ENCODE measurements around the gene NKAIN1. TPM values are rescaled to one million over a fixed set of nuclear protein-coding genes. Genes with fewer than 3 reads are reported as not detected.
"Not testable (repeated sequence)": the region's sequence is repeated elsewhere in the genome, so short reads cannot be mapped to it uniquely, and the experiment has no call there.

The NKAIN1 gene
- total and polyA plus RNA-seq, 2 donors, result 0.23 to 1.1 TPM

GRCh38 chr1:31199236-31199790 lies 40.4 kb downstream of the NKAIN1 start:
- Histone ChIP-seq H3K27ac (ENCODE audit: low read depth) (no peak overlapping the region), H3K36me3 (ENCODE audit: insufficient read depth) (no peaks in the 10 kb centered on the region), H3K4me1 (ENCODE audit: insufficient read depth) (no peaks in the 10 kb centered on the region), H3K4me3 (ENCODE audit: low read depth, low read length) (no peak overlapping the region)
- DNase-seq (ENCODE audit: extremely low spot score), result no peak
- WGBS, result 76% methylated on average over 8 of the region's 8 CpGs

DNA sequence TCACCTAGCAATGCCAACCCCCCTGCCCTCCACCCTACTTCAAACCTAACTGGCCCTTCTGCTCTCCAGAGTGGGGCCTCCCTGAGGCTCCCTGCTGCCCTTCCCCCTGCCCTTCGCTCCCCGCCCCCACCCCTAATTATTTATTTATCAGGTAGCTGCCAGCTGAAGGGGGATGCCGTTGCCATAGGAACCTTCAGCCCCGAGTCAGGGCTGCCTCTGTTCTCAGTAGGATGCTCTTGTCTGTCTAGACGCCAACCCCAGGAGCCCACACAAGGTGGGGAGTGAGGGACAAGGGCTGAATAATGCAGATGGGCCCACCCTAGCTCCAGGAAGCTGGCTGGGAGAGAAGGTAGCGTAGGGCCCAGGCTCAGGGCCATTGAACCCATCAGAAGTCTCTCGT lies 41.1 kb downstream of the NKAIN1 start:
- DNase-seq (ENCODE audit: extremely low spot score), result no peak
- no peaks in the 10 kb centered on the region for H3K4me1 ChIP-seq (ENCODE audit: insufficient read depth)
- no peak overlapping the region for H3K27ac ChIP-seq (ENCODE audit: low read depth)
- H3K36me3 ChIP-seq (ENCODE audit: insufficient read depth), result no peaks in the 10 kb centered on the region
- no peak overlapping the region for H3K4me3 ChIP-seq (ENCODE audit: low read depth, low read length)
- 54% methylated on average over 7 of the region's 7 CpGs for WGBS

DNA sequence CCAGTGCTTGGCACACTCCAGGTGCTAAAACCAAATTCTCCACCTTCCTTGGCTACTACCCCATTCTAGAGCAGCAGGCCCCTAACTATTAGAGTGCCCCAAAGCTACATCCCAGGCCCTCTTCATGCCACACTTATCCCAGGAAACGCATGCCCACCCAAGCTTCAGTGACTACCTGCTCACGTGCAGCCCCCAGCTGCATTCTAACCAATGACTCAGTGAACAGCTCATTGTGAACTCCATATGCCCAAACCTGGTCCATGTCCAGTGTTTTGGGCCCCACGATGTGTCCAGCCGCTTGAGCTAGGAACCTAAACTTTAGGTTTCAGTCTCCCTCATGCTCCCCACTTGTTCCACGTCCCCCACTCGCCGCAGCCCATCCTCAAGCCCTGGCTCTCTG lies 41.5 kb downstream of the NKAIN1 start:
- Histone ChIP-seq H3K36me3 (ENCODE audit: insufficient read depth) (no peaks in the 10 kb centered on the region), H3K4me3 (ENCODE audit: low read depth, low read length) (no peak overlapping the region), H3K27ac (ENCODE audit: low read depth) (no peak overlapping the region), H3K4me1 (ENCODE audit: insufficient read depth) (no peaks in the 10 kb centered on the region)
- DNase-seq (ENCODE audit: extremely low spot score), result no peak
- 86% methylated on average over 7 of the region's 7 CpGs for WGBS

DNA sequence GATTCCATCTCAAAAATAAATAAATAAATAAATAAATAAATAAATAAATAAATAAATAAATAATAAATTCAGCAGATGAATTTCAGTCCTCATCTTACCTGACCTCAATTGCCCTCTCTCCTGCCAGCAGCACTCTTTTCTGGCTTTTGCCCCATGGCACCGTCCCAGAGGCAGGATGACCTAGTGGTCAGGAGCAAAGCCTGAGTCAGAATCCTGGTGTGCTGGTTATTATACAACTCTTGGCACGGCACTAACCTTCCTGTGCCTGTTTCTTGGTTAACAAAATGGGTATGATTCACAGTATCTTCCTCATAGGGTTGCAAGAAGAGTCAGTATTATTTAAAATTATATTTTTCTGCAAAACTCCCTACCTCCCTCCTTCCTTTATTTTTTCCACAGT lies 43.0 kb downstream of the NKAIN1 start:
- Histone ChIP-seq H3K36me3 (ENCODE audit: insufficient read depth) (no peaks in the 10 kb centered on the region), H3K27ac (ENCODE audit: low read depth) (no peak overlapping the region), H3K4me3 (ENCODE audit: low read depth, low read length) (no peak overlapping the region), H3K4me1 (ENCODE audit: insufficient read depth) (no peaks in the 10 kb centered on the region)
- 85% methylated on average over 2 of the region's 2 CpGs for WGBS
- DNase-seq (ENCODE audit: extremely low spot score), result no peak

DNA sequence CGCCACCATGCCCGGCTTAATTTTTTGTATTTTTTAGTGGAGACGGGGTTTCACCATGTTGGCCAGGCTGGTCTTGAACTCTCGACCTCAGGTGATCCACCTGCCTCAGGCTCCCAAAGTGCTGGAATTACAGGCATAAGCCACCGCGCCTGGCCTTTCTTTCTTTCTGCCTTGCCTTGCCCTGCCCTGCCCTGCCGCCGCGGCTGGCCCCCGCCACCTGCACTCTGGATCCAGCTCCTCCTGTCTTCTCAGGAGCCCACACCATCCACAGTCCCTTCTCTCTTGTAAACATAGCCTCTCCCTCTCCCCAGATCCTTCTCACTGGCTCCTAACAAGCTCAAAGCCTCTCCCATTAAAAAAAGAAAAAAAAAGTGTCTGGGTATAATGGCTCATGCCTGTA lies 44.4 kb downstream of the NKAIN1 start:
- DNase-seq (ENCODE audit: extremely low spot score); H3K4me1 ChIP-seq (ENCODE audit: insufficient read depth); H3K36me3 ChIP-seq (ENCODE audit: insufficient read depth); H3K4me3 ChIP-seq (ENCODE audit: low read depth, low read length); H3K27ac ChIP-seq (ENCODE audit: low read depth): not testable (repeated sequence)
- WGBS, result 92% methylated on average over 10 of the region's 10 CpGs

DNA sequence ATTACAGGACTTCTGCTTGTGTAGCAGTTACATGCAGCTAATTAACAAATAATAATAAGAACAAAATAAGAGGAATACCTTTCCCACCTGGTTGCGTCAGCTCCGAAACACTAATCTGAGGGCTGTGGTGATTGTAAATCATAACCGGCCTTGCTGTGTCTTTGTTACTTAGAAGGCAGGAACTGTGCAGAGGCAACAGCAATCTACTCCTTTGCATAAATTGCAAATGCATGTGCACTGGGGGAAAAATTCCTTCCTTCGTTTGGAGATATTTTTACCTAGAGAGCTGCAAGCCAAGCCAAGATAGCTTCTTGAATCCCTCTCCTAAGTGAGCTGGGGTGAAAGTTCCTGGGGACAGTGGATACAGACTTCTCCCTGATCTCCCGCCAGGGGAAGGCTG lies 46.0 kb downstream of the NKAIN1 start:
- H3K27ac ChIP-seq (ENCODE audit: low read depth), result no peak overlapping the region
- no peaks in the 10 kb centered on the region for H3K36me3 ChIP-seq (ENCODE audit: insufficient read depth)
- no peak overlapping the region for H3K4me3 ChIP-seq (ENCODE audit: low read depth, low read length)
- no peaks in the 10 kb centered on the region for H3K4me1 ChIP-seq (ENCODE audit: insufficient read depth)
- no peak for DNase-seq (ENCODE audit: extremely low spot score)
- 66% methylated on average over 5 of the region's 5 CpGs for WGBS

DNA sequence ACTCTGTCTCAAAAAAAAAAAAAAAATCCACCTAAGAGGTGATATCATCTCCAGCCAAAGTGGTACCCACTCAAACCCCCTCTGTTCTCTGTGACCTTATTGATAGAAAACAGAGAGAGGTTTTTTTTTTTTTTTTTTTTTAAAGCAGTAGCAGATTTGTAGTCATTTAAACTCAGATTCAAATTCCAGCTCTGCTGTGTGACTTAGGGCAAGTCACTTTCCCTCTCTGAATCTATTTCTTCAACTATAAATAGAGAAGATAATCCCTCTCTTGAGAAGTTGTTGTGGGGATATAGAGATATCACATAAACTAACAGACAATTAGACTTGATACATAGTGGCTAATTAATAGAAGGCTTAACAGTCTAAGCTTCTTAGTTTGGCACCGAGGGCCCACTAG lies 48.4 kb downstream of the NKAIN1 start:
- Histone ChIP-seq H3K4me3 (ENCODE audit: low read depth, low read length) (no peak overlapping the region), H3K36me3 (ENCODE audit: insufficient read depth) (no peaks in the 10 kb centered on the region), H3K4me1 (ENCODE audit: insufficient read depth) (no peaks in the 10 kb centered on the region), H3K27ac (ENCODE audit: low read depth) (no peak overlapping the region)
- 81% methylated on average over 1 of the region's 1 CpG for WGBS
- no peak for DNase-seq (ENCODE audit: extremely low spot score)

GRCh38 chr1:31189696-31190674 lies 49.7 kb downstream of the NKAIN1 start:
- Histone ChIP-seq H3K27ac (ENCODE audit: low read depth) (no peak overlapping the region), H3K36me3 (ENCODE audit: insufficient read depth) (no peaks in the 10 kb centered on the region), H3K4me3 (ENCODE audit: low read depth, low read length) (no peak overlapping the region), H3K4me1 (ENCODE audit: insufficient read depth) (no peaks in the 10 kb centered on the region)
- DNase-seq (ENCODE audit: extremely low spot score), result no peak
- WGBS, result 82% methylated on average over 4 of the region's 4 CpGs

DNA sequence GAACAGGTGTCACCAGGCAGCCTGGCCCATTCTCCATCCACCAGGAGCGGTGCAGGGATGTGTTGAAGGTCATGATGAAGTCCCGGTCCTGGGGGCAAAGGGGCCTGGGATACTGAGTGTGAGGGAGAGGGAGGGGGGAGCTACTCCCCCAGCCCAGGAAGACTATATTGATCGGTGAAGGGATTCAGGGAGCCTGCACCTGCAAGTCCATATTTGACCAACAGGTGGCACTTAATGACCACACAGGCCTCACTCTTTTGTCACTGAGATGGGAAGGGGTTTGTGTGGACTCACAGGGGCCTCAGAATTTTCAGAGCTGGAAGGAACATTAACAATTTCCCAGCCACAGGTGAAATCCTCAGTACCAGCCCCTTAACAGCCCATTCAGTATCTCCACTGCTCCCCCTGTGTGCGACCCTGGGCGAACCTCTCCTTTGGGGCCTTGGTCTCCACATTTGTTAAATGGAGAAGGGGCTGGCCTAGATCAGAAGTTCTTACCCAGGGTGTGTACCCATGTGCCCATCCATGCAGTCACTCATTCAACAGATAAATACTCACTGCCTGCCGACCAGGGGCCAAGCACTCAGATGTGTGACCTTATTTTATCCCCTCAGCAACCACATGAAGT lies 55.6 kb downstream of the NKAIN1 start:
- H3K36me3 ChIP-seq (ENCODE audit: insufficient read depth), result no peaks in the 10 kb centered on the region
- no peaks in the 10 kb centered on the region for H3K4me1 ChIP-seq (ENCODE audit: insufficient read depth)
- H3K4me3 ChIP-seq (ENCODE audit: low read depth, low read length), result no peak overlapping the region
- DNase-seq (ENCODE audit: extremely low spot score), result no peak
- no peak overlapping the region for H3K27ac ChIP-seq (ENCODE audit: low read depth)
- 42% methylated on average over 6 of the region's 6 CpGs for WGBS

GRCh38 chr1:31183126-31183525 lies 56.6 kb downstream of the NKAIN1 start:
- WGBS, result 80% methylated on average over 6 of the region's 6 CpGs

GRCh38 chr1:31182352-31182751 lies 57.3 kb downstream of the NKAIN1 start:
- Histone ChIP-seq H3K4me3 (ENCODE audit: low read depth, low read length) (no peak overlapping the region), H3K36me3 (ENCODE audit: insufficient read depth) (no peaks in the 10 kb centered on the region), H3K4me1 (ENCODE audit: insufficient read depth) (no peaks in the 10 kb centered on the region), H3K27ac (ENCODE audit: low read depth) (no peak overlapping the region)
- 1% methylated on average over 18 of the region's 18 CpGs for WGBS
- peak; percentile 83 for DNase-seq (ENCODE audit: extremely low spot score)

More at GRCh38 chr1:31183126-31183525, 56.6 kb downstream of the NKAIN1 start:
- Histone ChIP-seq H3K4me1 (ENCODE audit: insufficient read depth) (no peaks in the 10 kb centered on the region), H3K4me3 (ENCODE audit: low read depth, low read length) (no peak overlapping the region), H3K36me3 (ENCODE audit: insufficient read depth) (no peaks in the 10 kb centered on the region), H3K27ac (ENCODE audit: low read depth) (no peak overlapping the region)
- no peak for DNase-seq (ENCODE audit: extremely low spot score)

DNA sequence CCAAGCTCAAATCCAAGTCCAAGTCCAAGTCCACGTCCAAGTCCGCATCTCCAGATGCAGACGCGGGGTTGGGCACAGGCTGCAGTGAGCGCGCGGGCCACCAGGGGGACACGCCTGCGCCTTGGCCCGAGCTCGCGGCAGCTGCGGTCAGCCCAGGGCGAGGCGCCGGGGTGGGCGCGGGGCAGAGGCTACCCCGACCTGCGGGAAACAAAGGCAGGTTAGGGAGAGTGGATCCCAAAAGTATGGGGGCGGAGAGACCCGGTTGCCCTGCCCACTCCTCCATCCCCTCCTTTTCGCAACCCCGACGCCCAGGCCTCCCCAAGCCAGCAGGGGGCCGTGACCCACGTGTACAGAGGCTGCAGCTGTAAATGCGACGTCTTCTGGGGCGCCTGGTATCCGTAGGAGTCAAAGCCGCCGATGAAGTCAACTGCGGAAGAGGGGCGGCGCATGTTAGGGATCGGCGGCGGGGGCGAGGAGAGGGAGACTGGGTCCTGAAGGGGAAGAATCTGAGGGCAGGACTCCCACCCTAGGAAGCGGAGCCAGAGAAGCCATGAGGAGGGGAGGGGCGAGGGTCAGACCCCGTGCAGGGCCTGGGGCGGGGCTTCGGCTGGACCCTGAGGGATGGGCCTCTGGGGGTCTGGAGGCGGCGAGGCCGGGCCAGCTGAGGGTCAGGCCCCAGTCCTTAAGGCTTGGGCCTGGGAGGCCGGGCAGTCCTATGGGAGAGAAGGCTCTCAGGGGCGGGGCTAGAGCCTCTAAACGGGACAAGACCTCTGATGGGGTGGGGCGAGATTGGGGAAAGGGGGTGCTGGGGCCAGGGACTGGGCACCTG lies 58.0 kb downstream of the NKAIN1 start:
- Histone ChIP-seq H3K4me3 (ENCODE audit: low read depth, low read length) (no peak overlapping the region), H3K36me3 (ENCODE audit: insufficient read depth) (no peaks in the 10 kb centered on the region), H3K27ac (ENCODE audit: low read depth) (no peak overlapping the region), H3K4me1 (ENCODE audit: insufficient read depth) (no peaks in the 10 kb centered on the region)
- 14% methylated on average over 52 of the region's 52 CpGs for WGBS
- no peak for DNase-seq (ENCODE audit: extremely low spot score)

DNA sequence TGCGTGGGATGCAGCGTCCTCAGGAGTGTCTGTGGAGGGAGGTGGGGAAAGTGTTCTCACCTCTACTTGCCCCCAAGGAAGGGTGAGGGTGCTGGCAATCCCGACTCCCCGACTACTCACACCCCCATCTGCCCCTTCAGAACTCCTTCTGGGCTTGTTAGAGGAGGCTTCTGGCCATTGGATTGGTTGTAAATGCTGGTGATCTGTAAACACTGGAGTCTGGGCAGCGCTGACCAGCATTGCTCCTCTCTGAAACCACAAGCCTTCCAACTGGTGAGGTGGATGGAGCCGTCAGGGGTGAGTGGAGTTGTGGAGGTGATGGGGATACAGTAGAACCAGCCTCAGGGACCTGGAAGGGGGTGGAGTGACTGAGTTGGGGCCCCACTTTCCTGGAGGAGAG lies 59.3 kb downstream of the NKAIN1 start:
- no peak for DNase-seq (ENCODE audit: extremely low spot score)
- WGBS, result 73% methylated on average over 6 of the region's 6 CpGs
- H3K36me3 ChIP-seq (ENCODE audit: insufficient read depth), result no peaks in the 10 kb centered on the region
- H3K4me1 ChIP-seq (ENCODE audit: insufficient read depth), result no peaks in the 10 kb centered on the region
- H3K4me3 ChIP-seq (ENCODE audit: low read depth, low read length), result no peak overlapping the region
- H3K27ac ChIP-seq (ENCODE audit: low read depth), result no peak overlapping the region
